ENCODE data around the gene CDKL5. TPM values are rescaled to one million over a fixed set of nuclear protein-coding genes. Genes with fewer than 3 reads are reported as not detected.

CDKL5 gene
- total RNA-seq, 1 donor from 2014 or later = 10.7 TPM

DNA sequence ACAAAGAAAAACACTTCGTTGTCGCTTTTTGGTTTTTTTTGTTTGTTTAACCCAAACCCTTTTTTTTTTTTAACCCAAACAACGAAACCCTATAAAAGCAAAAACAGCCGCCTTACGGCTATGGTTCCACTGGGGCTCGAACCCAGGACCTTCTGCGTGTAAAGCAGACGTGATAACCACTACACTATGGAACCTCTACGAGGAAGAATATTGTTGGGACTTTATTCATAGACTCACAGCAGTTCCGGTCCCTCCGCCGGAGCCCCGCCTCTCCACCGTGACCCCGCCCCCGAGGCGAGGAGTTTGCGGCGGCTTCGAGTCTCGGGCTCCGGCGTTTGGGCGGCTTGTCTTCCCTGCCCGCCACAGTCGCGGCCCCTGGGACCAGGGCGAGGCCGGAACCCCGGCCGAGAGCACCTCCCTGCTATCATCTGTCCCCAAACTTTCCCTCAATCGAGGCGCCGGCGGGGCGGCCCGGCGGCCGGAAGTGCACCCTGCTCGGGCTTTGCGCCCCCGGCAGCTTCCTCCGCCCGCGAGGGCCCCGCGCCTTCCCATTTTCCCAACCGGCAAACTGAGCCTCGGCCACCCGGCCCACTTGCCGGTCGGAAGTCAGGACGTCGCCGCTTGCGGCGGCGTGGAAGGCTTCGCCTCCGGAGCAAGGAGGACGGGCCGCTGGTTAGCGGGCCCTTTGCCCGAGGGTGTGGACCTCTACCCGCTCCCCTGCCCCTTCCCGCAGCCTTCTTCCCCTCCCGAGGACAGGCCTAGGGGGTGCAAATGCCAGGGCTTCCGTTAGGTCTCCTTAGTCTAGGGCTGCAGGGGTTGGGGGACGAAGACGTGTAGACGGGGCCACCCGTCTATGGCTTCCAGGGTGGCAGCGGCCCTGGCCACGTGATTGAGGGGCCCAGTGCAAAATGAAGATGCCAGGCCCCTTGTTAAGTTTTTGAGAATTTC lies 249.7 kb downstream of the CDKL5 start:
- intact Hi-C loops (cut with DNase I) = loop anchor here (5.0 kb wide), 1 partner anchor 212 kb away; no protein-coding TSS in a partner anchor
- peak; percentile 90 for DNase-seq (ENCODE audit: low spot score)

DNA sequence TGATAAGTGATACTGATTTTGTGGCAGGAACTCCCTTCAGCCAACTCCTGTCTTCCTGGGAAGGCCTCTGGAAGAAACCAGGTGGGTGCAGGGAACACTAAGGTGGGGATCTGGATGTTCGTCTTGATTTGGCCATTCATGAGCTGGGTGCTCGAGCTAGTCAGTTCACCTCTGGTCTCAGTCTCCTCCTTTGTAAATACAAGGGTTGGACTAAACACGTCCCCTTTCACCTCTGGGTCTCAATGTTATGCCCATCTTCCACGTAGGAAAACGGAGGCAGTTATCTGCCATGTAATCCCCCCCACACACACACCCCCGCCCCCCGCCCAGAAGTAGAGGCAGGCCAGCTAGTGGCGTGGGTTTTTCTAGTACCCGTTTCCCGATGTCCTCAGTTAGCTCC lies 250.6 kb downstream of the CDKL5 start:
- DNase-seq (ENCODE audit: low spot score) = no peak
- intact Hi-C loops (cut with DNase I) = no loop called here

DNA sequence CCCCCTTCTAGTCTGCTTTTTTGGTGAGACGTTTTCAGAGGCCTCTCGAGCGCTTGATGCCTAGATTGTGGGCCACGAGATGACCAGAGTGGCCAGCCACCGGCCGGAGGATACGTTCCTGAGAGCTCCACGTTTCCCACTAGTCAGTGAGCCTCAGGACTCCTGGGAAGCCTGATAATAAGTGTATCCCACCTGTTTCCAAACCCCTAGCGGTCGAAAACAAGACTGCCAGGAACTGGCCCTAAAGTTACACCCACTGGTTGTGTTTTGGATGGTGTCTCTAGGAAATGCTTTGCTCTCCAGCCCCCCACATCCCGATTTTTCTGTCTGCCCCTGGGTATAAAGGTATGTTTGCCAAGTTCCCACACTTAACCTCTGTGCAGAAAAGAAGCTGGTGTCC lies 251.1 kb downstream of the CDKL5 start:
- intact Hi-C loops (cut with DNase I) = no loop called here
- no peak for DNase-seq (ENCODE audit: low spot score)

DNA sequence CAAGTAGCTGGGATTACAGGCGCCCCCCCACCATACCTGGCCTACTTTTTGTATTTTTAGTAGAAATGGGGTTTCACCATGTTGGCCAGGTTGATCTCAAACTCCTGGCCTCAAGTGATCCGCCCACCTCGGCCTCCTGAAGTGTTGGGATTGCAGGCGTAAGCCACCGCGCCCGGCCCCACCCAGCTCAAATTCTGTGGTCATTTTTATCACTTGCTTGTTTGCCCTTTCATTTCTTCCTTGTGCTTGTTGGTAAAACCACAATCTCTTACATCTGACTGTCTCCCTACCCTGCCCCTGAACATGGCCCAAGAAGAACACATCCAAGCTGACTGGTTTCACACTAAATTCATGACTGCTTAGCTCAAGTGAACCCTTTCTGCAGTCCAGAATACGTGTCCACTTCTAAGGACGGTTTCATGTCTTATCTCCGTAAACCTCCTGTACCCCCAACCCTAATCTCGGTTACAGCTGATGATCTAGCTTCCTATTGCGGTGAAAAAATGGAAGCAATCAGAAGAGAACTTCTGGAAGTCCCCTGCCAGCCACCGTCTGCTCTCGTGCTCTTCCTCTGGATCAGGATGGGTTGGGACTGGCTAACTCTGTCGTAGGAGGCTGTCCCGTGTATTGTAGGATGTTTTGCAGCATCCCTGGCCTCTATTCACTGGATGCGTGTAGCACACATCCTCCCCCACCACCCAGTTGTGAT lies 251.9 kb downstream of the CDKL5 start:
- intact Hi-C loops (cut with DNase I) = no loop called here
- DNase-seq (ENCODE audit: low spot score) = no peak

DNA sequence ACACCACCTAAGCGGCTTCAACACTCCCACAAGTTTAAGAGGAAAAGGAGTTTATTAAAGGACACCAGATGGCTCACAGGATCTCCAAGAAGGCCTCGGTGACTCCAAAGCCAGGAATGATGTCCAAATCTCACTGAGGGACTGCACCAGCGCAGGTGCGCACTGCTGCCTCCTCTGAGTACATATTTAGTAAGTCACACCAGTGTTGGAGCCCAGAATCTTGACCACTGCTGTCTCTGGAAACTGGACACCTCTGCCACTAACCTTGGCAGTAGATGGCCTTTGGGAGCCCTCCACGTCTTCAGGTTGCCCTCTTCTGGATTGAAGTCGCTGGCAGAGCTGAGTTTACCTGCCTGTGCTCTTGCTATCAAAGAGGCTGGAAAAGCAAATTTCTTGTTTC lies 256.6 kb downstream of the CDKL5 start:
- no peak for DNase-seq (ENCODE audit: low spot score)
- intact Hi-C loops (cut with DNase I) = no loop called here

DNA sequence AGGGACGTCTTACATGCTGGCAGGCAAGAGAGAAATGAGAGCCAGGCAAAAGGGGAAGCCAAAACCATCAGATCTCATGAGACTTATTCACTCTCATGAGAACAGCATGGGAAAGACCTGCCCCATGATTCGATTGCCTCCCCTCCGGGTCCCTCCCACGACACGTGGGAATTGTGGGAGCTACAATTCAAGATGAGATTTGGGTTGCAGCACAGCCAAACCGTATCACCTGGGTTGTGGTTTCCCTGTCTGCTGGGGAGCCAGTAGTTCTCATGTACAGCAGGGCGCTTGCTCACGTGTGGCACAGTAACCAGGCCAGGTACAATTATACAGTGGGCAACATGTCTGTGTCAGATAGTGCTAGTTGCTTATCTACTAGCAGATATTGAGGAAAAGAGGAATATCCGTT lies 257.6 kb downstream of the CDKL5 start:
- DNase-seq (ENCODE audit: low spot score) = no peak
- intact Hi-C loops (cut with DNase I) = no loop called here

DNA sequence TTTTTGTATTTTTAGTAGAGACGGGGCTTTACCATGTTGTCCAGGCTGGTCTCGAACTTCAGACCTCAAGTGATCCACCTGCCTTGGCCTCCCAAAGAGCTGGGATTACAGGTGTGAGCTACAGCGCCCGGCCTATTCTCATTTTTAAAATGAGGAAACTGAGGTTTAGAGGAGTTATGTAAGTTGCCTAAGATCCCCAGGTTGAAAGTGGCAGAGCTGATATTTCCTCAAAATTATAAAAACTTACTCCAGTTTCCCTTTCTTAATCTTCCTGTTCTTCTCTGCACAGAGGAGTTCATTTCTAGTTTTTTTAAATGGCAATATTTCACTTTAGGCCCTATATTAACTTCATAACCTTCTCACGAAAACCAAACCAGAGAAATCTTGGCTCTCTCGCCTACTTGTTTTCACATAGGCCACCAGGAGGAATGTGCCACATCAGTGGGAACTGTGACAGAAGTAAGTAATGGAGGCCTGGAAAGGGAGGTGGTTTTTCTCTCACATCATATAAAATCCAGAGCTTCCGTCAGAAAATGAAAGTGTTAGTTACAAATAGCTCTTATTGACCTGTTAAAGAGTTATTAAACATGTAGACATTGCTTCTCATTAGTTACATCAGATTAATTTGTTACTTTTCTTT lies 262.6 kb downstream of the CDKL5 start:
- DNase-seq (ENCODE audit: low spot score) = no peak
- intact Hi-C loops (cut with DNase I) = no loop called here

DNA sequence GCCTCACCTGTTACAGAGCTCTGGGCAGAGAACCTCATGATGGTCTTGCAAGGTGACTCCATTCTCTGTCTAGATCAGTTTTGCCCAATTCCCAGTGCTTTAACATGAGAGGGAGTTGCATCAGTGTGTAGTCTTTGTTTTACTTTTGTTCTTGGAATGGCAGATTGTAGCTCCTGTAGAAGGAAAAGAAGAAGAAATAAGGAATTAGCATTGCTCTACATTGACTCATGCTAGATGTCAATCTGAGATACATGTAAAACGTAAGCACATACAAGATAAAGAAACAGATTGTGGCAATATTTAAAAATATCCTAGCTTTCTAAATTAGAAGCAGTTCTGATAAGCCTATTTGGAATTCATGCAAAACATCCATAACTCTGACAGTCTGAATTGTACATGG lies 266.0 kb downstream of the CDKL5 start:
- intact Hi-C loops (cut with DNase I) = no loop called here
- no peak for DNase-seq (ENCODE audit: low spot score)

DNA sequence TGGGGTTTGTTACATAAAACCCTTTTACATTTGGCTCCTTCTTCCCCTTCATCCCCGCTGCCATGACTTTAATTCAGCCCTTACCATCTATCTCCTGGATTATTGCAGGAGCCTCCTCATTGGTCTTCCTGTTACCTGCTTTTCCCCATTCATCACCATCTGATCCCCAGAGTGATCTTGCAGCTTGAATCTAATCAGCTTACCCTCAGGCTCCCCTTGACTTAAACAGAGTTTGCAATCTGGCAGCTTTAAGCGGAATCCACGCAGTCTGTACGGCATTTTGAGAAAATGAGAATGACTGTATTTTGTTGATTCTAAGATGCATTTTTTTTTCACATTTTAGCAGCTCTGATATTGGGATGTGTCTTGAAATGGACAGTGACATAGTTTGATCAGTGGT lies 267.1 kb downstream of the CDKL5 start:
- DNase-seq (ENCODE audit: low spot score) = no peak
- intact Hi-C loops (cut with DNase I) = no loop called here

DNA sequence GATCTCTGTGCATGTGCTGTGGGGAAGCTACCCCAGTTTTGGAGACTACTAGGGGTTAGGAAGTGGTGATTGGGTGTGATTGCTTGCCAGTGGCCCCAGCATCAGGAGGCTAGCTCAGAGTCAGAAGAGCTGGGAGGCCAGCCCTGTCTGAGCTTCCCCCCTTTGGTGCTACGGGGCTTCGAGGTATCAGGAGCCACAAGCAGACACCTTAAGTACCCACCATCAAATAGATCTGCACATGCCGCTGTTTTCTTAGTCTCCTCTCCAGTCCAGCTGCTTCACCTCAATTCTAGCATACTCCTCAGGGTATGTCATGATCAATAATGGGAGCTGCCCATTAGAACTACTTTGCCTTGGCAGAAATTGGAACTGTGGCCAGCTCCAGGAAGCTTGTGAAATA lies 271.2 kb downstream of the CDKL5 start:
- intact Hi-C loops (cut with DNase I) = no loop called here

DNA sequence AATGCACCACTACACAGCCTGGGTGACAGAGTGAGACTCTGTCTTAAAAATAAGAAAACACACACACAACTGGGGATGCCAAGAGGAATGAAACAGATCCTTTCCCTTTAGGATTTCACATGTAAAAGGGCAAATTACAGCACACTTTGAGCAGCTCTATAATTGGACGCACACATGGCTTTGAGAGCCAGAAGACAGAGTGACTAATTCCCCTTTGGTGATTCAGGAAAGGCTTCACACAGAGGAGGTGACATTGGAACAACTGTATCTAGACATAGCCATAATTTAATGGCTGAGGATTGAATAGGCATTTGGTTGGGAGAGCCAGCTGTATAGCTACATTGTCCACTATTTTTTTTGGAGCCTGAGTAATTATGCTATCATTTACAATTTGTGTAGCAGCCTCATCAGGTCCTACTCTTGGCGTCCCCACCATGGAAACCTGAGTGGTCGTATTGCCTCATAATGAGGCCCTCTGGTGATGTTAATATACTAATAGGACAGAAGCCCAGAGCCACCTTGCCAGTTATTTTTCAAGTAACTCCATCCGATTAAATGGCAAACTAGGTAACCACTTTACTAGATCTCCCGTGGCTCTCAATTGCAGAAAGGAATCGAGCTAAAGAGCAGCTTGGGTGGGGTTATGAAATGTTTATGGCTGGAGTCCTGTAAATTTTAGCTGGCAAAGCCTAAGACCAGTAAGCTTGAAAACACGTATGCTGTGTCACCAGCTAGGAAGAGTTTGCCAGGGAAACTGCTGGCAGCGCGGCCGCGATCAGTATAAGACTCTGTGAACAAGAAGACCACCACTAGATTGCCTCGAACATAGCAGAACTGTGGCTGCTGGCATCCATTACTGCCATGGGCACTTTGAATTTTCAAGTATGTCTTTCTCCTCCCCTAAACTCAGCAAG lies 273.6 kb downstream of the CDKL5 start:
- intact Hi-C loops (cut with DNase I) = no loop called here
- DNase-seq (ENCODE audit: low spot score) = no peak

More for the DNA sequence above, 271.2 kb downstream of the CDKL5 start:
- no peak for DNase-seq (ENCODE audit: low spot score)

DNA sequence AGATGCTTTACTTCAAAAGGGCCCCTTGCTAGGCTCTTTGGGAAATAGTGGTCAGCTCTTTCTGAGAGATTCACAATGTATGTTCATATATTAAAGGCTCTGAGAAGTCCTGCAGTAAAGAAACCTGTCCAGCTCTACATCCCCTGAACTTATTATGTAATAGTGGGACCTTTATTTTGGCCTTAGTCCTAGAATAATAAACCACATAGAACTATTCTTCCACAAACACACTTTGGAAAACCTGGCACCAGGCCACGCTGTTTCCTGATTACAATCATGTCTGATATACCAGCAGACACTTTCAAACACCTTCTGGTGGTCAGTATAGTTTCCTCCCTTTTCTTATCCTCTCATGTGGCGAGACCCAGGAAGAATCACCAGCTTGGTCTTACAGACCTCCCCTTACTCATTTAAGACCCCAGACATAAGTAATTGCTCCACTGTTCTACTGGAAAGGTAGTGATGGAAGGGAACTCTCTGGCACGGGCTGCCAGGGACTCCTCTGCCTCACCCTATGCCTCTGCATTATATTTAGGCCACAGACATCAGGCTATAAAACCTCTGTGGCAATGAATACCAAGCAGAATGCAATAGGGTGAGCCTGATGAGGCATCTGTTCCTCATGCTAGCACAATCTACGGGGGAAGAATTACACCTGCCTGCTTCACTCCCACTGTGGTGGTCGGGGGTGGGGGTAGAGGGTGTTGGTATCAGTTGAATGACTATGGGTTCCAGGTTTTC lies 276.4 kb downstream of the CDKL5 start:
- no peak for DNase-seq (ENCODE audit: low spot score)
- intact Hi-C loops (cut with DNase I) = no loop called here

DNA sequence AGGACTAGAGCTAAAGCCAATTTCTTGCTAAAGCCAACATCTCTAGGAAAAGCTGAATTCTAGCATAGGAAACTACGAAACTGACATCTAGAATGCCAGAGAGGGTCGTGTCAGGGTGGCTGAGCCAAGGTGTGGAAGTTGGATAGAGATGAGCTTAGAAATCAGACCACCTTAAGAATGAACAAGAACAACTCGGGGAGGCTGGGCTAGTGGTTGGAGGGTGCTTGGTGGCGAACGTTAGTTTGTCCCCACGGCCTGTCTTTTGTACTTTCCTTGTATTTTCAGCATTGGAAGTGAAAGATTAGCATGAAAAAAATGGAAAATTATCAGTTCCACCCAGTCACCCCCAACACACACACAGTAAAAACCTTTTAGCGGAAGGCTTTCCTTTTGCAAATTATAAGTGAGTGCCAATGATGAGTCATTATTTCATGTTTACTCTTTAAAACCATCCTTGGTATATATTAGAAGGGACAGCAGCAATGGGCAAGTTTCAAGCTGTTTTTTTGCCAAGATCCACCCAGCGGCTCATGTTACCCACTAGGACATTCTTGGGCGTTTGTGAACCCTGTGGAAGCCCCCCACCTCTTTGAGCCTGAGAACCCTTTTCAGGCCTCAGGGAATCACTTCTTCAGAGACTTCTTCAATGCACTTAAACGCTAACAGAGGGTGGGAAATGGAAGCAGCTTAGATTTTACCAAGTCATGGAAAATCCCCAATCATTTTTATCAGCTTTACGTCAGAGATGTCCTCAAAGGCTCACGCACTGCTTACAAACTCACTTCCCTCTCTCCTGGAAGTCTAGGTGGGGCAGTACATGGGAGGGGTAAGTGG lies 277.2 kb downstream of the CDKL5 start:
- no peak for DNase-seq (ENCODE audit: low spot score)
- intact Hi-C loops (cut with DNase I) = no loop called here

Other genes starting within 250 kb of the CDKL5 start
- gene BEND2, start 204.7 kb upstream of the CDKL5 start, total RNA-seq = 0.24 TPM
- gene SCML2, start 70.9 kb upstream of the CDKL5 start, total RNA-seq = 0.97 TPM
- gene RS1, start 246.5 kb downstream of the CDKL5 start, total RNA-seq = not detected